Activated CD4-positive, alpha-beta memory T cell treated with anti-CD3 and anti-CD28 coated beads for 36 hours (primary cell): ENCODE measurements around the gene ATP6V1B1. TPM values are rescaled to one million over a fixed set of nuclear protein-coding genes. Genes with fewer than 3 reads are reported as not detected.

Experiments used
- CTCF ChIA-PET: fragments of 350-600 bp; sonication (Branson Sonifier 250); formaldehyde crosslinking; loops from one replicate; lab custom pipeline; 2021; ENCODE audit warnings: antibody characterized with exemption, inconsistent platforms; lab: Charles Lee
- POLR2A ChIA-PET: fragments of 350-600 bp; sonication (Branson Sonifier 250); formaldehyde crosslinking; loops from one replicate; lab custom pipeline; 2021; ENCODE audit warnings: antibody characterized with exemption; lab: Charles Lee
- DNase-seq: peaks from one replicate; pipeline ENCODE4 v3.0.0-alpha.2; 2020
- H3K27ac Mint-ChIP-seq: one replicate; pipeline ENCODE4 v1.8.0; 2021; ENCODE audit warnings: mixed read lengths
- H3K27me3 Mint-ChIP-seq: one replicate; pipeline ENCODE4 v1.8.0; 2021; ENCODE audit warnings: mixed read lengths
- H3K36me3 Mint-ChIP-seq: one replicate; pipeline ENCODE4 v1.8.0; 2021; ENCODE audit warnings: mixed read lengths
- H3K4me1 Mint-ChIP-seq: one replicate; pipeline ENCODE4 v1.8.0; 2021; ENCODE audit warnings: low read depth, mixed read lengths
- H3K4me3 Mint-ChIP-seq: one replicate; pipeline ENCODE4 v1.8.0; 2021; ENCODE audit warnings: mild to moderate bottlenecking, mixed read lengths
- H3K9me3 Mint-ChIP-seq: one replicate; pipeline ENCODE4 v1.8.0; 2021; ENCODE audit warnings: mixed read lengths
- intact Hi-C: fragments of 100-400 bp; cut with micrococcal nuclease; formaldehyde crosslinking; loops from one replicate; pipeline ENCODE4 v1.15.1; 2023
- total RNA-seq, 2 experiments: library from RNA; stranded (reverse); gene quantifications; one replicate each; pipeline ENCODE4 v1.2.3, GENCODE V29; 2021

The ATP6V1B1 gene
- total RNA-seq, 2 experiments from 2014 or later, result not detected

GRCh38 chr2:70903171-70903570 lies 32.5 kb upstream of the ATP6V1B1 start:
- no peak for DNase-seq
- peaks cover 84% of the 10 kb centered on the region for H3K27me3 Mint-ChIP-seq
- ChIA-PET POLR2A (no interaction called here), CTCF (interaction anchor here (1.2 kb wide), 1 partner anchor 31 kb away, joined by 4 read pairs; no protein-coding TSS in a partner anchor)
- no peak overlapping the region for H3K4me3 Mint-ChIP-seq
- intact Hi-C loops, result no loop called here
- H3K4me1 Mint-ChIP-seq, result peaks cover 30% of the 10 kb centered on the region
- no peaks in the 10 kb centered on the region for H3K9me3 Mint-ChIP-seq
- H3K27ac Mint-ChIP-seq, result no peak overlapping the region
- H3K36me3 Mint-ChIP-seq, result no peaks in the 10 kb centered on the region

- ChIA-PET POLR2A (no interaction called here), CTCF (interaction anchor here (1.2 kb wide), 1 partner anchor 32 kb away, joined by 4 read pairs; no protein-coding TSS in a partner anchor)
- no peak overlapping the region for H3K4me3 Mint-ChIP-seq
- H3K27ac Mint-ChIP-seq, result no peak overlapping the region
- H3K36me3 Mint-ChIP-seq, result no peaks in the 10 kb centered on the region
- H3K9me3 Mint-ChIP-seq, result no peaks in the 10 kb centered on the region
- peaks cover 31% of the 10 kb centered on the region for H3K4me1 Mint-ChIP-seq
- peaks cover 84% of the 10 kb centered on the region for H3K27me3 Mint-ChIP-seq
- no peak for DNase-seq
- intact Hi-C loops, result no loop called here
Measured at GRCh38 chr2:70903641-70904340, 31.9 kb upstream of the ATP6V1B1 start.

- ChIA-PET POLR2A (no interaction called here), CTCF (interaction anchor here (1.2 kb wide), 1 partner anchor 33 kb away, joined by 4 read pairs; no protein-coding TSS in a partner anchor)
- Mint-ChIP-seq H3K27me3 (peaks cover 77% of the 10 kb centered on the region), H3K4me1 (peaks cover 28% of the 10 kb centered on the region), H3K27ac (no peak overlapping the region), H3K36me3 (no peaks in the 10 kb centered on the region), H3K9me3 (no peaks in the 10 kb centered on the region), H3K4me3 (no peak overlapping the region)
- intact Hi-C loops, result no loop called here
- DNase-seq, result no peak
Measured at GRCh38 chr2:70904371-70905216, 31.1 kb upstream of the ATP6V1B1 start.

GRCh38 chr2:70905443-70906421 lies 30.0 kb upstream of the ATP6V1B1 start:
- CTCF ChIA-PET, result interaction anchor here (1.6 kb wide), 1 partner anchor 43 kb away, joined by 5 read pairs; no protein-coding TSS in a partner anchor
- POLR2A ChIA-PET, result no interaction called here
- DNase-seq, result no peak
- Mint-ChIP-seq H3K27me3 (peaks cover 70% of the 10 kb centered on the region), H3K4me1 (peaks cover 22% of the 10 kb centered on the region), H3K36me3 (no peaks in the 10 kb centered on the region), H3K9me3 (no peaks in the 10 kb centered on the region), H3K4me3 (no peak overlapping the region), H3K27ac (no peak overlapping the region)
- intact Hi-C loops, result loop anchor here (2.0 kb wide), 1 partner anchor 17 kb away; no protein-coding TSS in a partner anchor

- H3K36me3 Mint-ChIP-seq, result no peaks in the 10 kb centered on the region
- peaks cover 67% of the 10 kb centered on the region for H3K27me3 Mint-ChIP-seq
- CTCF ChIA-PET, result interaction anchor here (1.6 kb wide), 1 partner anchor 42 kb away, joined by 5 read pairs; no protein-coding TSS in a partner anchor
- no peak for DNase-seq
- intact Hi-C loops, result loop anchor here (2.0 kb wide), 1 partner anchor 18 kb away; no protein-coding TSS in a partner anchor
- H3K9me3 Mint-ChIP-seq, result no peaks in the 10 kb centered on the region
- H3K4me3 Mint-ChIP-seq, result no peak overlapping the region
- peaks cover 16% of the 10 kb centered on the region for H3K4me1 Mint-ChIP-seq
- H3K27ac Mint-ChIP-seq, result no peak overlapping the region
- POLR2A ChIA-PET, result no interaction called here
Measured at GRCh38 chr2:70906439-70907005, 29.2 kb upstream of the ATP6V1B1 start.

- Mint-ChIP-seq H3K4me3 (peak overlapping the region; percentile 25), H3K9me3 (no peaks in the 10 kb centered on the region), H3K27me3 (peaks cover 64% of the 10 kb centered on the region), H3K4me1 (peaks cover 9% of the 10 kb centered on the region), H3K27ac (no peak overlapping the region), H3K36me3 (no peaks in the 10 kb centered on the region)
- DNase-seq, result no peak
- ChIA-PET CTCF (interaction anchor here (1.0 to 1.6 kb wide), 4 partner anchors 13 to 41 kb away, joined by 3 to 6 read pairs (median 4); no protein-coding TSS in a partner anchor), POLR2A (no interaction called here)
- intact Hi-C loops, result loop anchor here (2.0 kb wide), 1 partner anchor 19 kb away; no protein-coding TSS in a partner anchor
Measured at GRCh38 chr2:70907130-70908057, 28.3 kb upstream of the ATP6V1B1 start.

GRCh38 chr2:70916291-70916690 lies 19.4 kb upstream of the ATP6V1B1 start:
- Mint-ChIP-seq H3K36me3 (no peaks in the 10 kb centered on the region), H3K27me3 (peaks cover 21% of the 10 kb centered on the region), H3K9me3 (no peaks in the 10 kb centered on the region), H3K4me3 (no peak overlapping the region), H3K27ac (no peak overlapping the region), H3K4me1 (no peaks in the 10 kb centered on the region)
- ChIA-PET CTCF (interaction anchor here (1.0 to 11.5 kb wide), 4 partner anchors 32 to 157 kb away, joined by 3 to 185 read pairs (median 6); no protein-coding TSS in a partner anchor), POLR2A (no interaction called here)
- intact Hi-C loops, result no loop called here
- no peak for DNase-seq

- Mint-ChIP-seq H3K27me3 (peaks cover 15% of the 10 kb centered on the region), H3K4me3 (no peak overlapping the region), H3K27ac (no peak overlapping the region), H3K4me1 (no peaks in the 10 kb centered on the region), H3K9me3 (no peaks in the 10 kb centered on the region), H3K36me3 (no peaks in the 10 kb centered on the region)
- intact Hi-C loops, result no loop called here
- POLR2A ChIA-PET, result no interaction called here
- CTCF ChIA-PET, result interaction anchor here (0.6 to 11.5 kb wide), 3 partner anchors 30 to 53 kb away, joined by 3 to 185 read pairs (median 8); no protein-coding TSS in a partner anchor
- DNase-seq, result no peak
Measured at GRCh38 chr2:70918016-70918415, 17.7 kb upstream of the ATP6V1B1 start.

GRCh38 chr2:70919672-70920366 lies 15.9 kb upstream of the ATP6V1B1 start:
- Mint-ChIP-seq H3K27me3 (peaks cover 14% of the 10 kb centered on the region), H3K27ac (no peak overlapping the region), H3K9me3 (no peaks in the 10 kb centered on the region), H3K36me3 (no peaks in the 10 kb centered on the region), H3K4me1 (no peaks in the 10 kb centered on the region), H3K4me3 (no peak overlapping the region)
- peak; percentile 83 for DNase-seq
- POLR2A ChIA-PET, result no interaction called here
- CTCF ChIA-PET, result interaction anchor here (0.6 to 11.5 kb wide), 24 partner anchors 9 to 616 kb away, joined by 3 to 185 read pairs (median 4); partner anchors contain the start of genes ATP6V1B1 and FIGLA
- intact Hi-C loops, result loop anchor here (1.0 kb wide), 2 partner anchors 49 to 131 kb away; no protein-coding TSS in a partner anchor

GRCh38 chr2:70920367-70920715 lies 15.4 kb upstream of the ATP6V1B1 start:
- POLR2A ChIA-PET, result no interaction called here
- intact Hi-C loops, result no loop called here

More at GRCh38 chr2:70920367-70920715, 15.4 kb upstream of the ATP6V1B1 start:
- Mint-ChIP-seq H3K27ac (no peak overlapping the region), H3K9me3 (no peaks in the 10 kb centered on the region), H3K36me3 (no peaks in the 10 kb centered on the region), H3K4me3 (no peak overlapping the region), H3K4me1 (no peaks in the 10 kb centered on the region), H3K27me3 (peaks cover 14% of the 10 kb centered on the region)
- no peak for DNase-seq
- CTCF ChIA-PET, result interaction anchor here (0.6 to 11.5 kb wide), 25 partner anchors 9 to 616 kb away, joined by 3 to 185 read pairs (median 4); partner anchors contain the start of genes ATP6V1B1 and FIGLA
